ENCODE results near the gene MB21D2. TPM values are rescaled to one million over a fixed set of nuclear protein-coding genes. Genes with fewer than 3 reads are reported as not detected.
"Not testable (repeated sequence)": the region's sequence is repeated elsewhere in the genome, so short reads cannot be mapped to it uniquely, and the experiment has no call there.

The MB21D2 gene
- total RNA-seq, 1 donor from 2014 or later, result 3.0 TPM

DNA sequence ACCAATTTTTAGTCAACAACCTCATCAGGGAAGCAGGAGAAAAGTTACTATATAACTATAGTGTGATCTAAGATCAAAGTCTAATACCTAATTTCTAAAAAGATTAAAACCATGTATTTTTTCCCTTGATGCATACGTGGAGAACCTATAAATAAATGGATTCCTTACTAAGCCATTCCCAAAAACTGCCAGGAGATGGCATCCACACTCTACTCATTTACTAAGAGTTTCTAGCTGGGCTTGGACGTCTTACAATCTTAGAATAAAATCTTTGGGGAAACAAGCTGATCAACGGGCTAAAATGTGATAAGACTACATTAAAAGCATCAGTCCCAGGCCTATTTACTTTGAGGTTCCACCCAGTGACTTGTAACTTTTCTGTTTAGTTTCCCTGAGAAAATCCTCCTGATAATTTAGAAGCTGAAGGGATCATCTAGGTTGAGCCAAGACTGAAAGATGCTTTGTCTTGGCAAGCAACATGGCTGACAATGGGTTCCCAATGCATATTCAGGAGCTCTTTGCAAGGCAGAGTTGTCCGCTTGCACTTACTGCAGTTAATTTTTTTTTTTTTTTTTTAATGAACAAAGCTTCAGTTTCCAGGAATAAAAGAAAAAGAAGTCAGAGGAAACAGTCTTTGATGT, 104.8 kb downstream of the MB21D2 start:
- DNase-seq (ENCODE audit: low read depth in 2 of 2), result peak; percentile 64 to 72

GRCh38 chr3:192805711-192806110, 111.9 kb downstream of the MB21D2 start:
- no peak for DNase-seq (ENCODE audit: low read depth in 2 of 2)

DNA sequence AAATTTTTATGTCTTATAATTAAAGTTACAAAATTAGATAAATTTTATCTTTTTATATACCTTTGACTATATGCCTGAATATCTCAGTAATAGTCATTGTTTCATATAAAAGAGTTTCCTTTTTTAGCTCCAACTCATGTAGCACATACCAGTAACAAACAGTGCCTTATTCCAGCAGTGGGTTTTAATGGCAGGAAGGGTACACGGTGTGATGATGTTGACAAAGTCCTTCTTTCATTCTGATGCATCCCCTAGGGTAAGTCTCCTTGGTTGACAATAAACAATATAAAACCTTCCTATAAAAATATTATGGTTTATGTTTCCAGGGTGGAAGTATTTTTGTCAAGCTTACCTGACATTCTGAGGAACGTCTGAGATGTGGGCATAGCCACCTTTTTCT, 113.2 kb downstream of the MB21D2 start:
- DNase-seq (ENCODE audit: low read depth in 2 of 2), result no peak

DNA sequence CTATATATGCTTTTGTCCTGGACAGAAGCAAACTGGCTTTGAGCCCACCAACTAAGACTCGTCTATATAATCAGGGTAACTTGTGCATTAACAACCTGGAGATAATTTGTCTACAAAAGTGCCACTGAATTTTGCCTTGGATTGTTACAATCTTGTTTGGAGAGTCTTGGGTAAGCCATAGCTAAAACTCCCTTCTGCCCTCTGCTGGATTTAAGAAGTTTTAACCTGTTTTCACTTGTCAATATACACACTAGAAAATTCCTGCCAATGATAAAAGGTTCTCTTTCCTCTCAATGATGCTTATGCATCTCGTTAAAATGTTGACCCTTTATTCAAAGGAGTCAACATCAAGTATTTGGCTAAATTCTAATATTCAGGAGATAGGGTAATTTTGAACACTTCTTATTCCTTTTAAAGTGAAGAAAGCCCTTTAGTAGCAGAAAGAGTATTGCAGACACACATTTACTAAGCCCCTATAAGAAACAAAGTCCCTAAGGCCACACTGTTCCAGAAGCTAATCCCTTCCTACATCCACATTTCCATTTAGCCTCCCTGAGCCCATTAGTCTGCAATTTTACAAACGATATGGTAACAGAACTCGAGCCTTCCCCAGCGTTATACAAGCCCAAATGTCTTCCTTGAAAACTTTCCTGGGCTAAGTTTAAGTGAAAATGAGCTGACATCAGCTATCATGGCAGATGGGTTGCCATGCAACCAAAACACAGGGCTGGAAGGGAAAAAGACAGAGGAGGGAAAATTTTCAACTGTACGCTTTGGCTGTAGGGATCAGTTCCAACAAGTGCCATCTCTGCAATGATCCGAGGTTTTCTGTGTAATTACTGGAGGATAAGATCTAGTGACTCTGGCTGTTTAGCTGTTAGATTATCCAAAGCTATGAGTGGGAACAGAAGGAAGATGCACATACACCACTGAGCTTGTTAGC, 114.4 kb downstream of the MB21D2 start:
- DNase-seq (ENCODE audit: low read depth in 2 of 2), result peak; percentile 69 to 73

DNA sequence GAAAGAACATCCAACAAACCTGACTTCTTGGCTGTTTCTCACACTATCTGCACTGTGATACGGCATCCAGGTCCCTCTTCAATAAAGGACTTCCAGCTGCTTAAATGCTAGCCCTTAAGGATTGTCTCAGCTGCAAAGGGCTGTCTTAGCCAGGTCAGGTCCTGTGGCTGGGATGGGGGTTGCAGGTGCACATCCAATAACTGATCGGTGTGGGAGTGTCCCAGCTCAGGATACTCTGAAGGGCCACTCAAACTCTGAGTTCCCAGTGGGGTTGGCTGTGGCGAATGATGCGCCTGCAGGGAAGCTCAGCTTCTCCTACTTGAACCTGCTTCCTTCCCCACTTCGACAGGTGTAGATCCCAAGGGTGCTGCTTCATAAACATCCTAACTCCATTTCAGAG, 115.7 kb downstream of the MB21D2 start:
- DNase-seq (ENCODE audit: low read depth in 2 of 2), result no peak

DNA sequence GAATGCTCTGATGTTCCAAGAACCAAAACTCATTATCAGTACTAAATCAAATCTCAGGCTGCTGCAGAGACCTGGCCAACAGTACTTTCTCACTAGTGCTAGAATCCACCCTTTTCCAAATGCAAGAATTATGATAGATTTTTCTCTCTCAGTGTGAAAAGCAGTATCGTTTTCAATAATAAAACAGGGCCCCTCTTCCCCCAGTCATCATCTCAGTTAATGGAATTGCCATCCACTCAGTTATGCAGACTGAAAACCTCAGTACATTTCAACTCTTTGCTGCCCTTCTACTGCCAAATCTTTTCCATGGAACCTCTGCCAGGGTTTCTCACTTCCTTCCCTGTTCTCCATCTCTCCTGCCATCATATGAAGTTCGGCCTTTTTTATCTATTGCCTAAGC, 117.9 kb downstream of the MB21D2 start:
- DNase-seq (ENCODE audit: low read depth in 2 of 2), result no peak

DNA sequence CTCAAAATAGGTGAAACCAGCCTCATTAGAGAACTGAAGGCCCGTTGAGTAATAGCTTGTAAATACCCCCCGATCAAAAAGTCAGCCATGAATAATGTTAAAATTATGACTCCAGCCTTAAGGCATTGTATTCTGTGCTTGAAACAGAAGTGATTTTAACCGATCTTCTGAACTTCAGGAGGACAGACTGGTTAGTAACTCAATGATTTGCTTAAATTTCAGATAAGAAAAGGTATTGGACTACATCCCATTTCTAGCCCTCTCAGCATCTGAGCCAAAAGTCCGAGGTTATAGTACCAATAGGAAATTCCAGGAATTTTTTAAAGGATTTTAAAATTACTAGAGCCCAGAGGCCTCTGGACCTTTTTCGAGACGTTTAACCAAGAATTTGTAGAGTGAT, 122.6 kb downstream of the MB21D2 start:
- no peak for DNase-seq (ENCODE audit: low read depth in 2 of 2)

GRCh38 chr3:192794216-192794615, 123.4 kb downstream of the MB21D2 start:
- no peak for DNase-seq (ENCODE audit: low read depth in 2 of 2)

GRCh38 chr3:192788816-192789515, 128.7 kb downstream of the MB21D2 start:
- not testable (repeated sequence) for DNase-seq (ENCODE audit: low read depth in 2 of 2)

- DNase-seq (ENCODE audit: low read depth in 2 of 2), result no peak
These were observed 139.1 kb downstream of the MB21D2 start for GRCh38 chr3:192778508-192778907.

GRCh38 chr3:192774341-192774740, 143.3 kb downstream of the MB21D2 start:
- not testable (repeated sequence) for DNase-seq (ENCODE audit: low read depth in 2 of 2)

DNA sequence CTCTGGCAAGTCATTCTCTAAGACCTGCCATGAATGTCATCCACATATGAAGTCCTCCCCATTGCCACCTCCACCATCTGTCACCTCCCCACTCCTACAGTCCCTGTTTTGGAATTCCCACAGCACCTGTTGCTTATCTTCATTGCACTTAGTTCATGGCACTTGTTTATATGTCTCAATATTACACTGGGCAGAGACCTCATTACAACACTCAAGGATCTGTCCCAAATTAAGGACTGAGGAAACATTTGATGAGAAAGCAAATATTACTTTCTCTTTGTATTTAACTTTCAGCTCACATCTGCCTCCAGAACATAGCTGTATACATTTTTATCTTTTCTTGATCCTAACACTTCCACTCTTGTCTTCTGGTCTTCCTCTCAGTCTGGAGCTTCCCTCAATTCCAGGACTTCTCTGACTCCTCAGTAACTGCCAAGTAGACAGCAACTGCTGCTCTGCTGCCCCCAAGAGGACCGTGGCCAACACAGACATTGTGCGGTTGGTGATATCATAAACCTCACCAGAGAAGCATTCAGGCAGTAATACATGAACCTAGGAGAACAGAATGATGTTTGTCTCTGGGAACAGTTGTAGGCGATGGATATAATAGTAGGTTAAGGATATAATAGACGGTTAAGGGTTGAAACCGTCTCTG, 145.3 kb downstream of the MB21D2 start:
- DNase-seq (ENCODE audit: low read depth in 2 of 2), result peak; percentile 7 to 55

GRCh38 chr3:192758654-192759053, 159.0 kb downstream of the MB21D2 start:
- no peak for DNase-seq (ENCODE audit: low read depth in 2 of 2)

- DNase-seq (ENCODE audit: low read depth in 2 of 2), result no peak
These were observed 166.5 kb downstream of the MB21D2 start for GRCh38 chr3:192751148-192751547.

GRCh38 chr3:192750201-192750600, 167.5 kb downstream of the MB21D2 start:
- no peak for DNase-seq (ENCODE audit: low read depth in 2 of 2)

DNA sequence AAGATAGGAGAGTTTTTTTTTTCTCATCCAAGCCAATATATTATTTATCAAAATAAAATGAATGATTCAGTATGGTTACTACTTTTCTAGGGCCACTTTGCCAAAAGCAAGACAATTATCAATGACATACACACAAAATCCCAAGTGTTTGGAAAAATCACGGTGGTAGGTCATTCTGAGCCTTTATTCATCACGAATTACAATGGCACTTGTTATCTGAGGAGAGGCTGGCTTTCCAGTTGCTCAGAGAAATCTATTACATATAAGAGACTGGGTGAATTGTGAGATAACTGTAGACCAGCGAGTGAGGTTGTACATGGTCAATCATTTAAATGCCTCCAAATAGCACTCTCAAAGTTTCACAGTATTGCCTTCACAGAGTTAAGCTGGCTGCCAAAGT, 169.9 kb downstream of the MB21D2 start:
- DNase-seq (ENCODE audit: low read depth in 2 of 2), result no peak

DNA sequence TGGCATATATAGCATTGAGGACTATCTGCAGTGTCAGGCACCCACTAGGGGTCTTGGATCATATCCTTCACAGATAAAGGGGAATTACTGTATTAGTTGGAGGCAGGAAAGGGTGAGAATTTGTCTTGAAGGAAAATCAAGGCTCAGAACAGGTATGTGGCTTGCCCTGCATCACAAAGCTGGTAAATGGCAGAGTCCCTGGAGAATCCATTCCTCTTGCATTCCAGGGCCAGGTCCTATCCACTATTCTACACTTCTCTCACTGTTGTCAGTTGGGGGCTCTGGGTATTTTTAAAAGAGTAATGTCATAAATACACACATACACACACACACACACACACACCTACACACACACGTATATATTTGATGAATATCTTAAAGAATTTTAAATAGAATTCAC, 170.5 kb downstream of the MB21D2 start:
- no peak for DNase-seq (ENCODE audit: low read depth in 2 of 2)
